AG04450 (cell line): ENCODE measurements around the gene SEZ6L. TPM values are rescaled to one million over a fixed set of nuclear protein-coding genes. Genes with fewer than 3 reads are reported as not detected.

Experiments used
- CTCF ChIA-PET: fragments of 300-600, 350-600 bp; formaldehyde crosslinking; extraction: SDS; loops from one replicate; lab custom pipeline; 2022; ENCODE audit warnings: antibody characterized with exemption, inconsistent platforms; lab: Charles Lee
- POLR2A ChIA-PET: fragments of 350-600 bp; formaldehyde crosslinking; extraction: SDS; loops from one replicate; lab custom pipeline; 2021; ENCODE audit warnings: antibody characterized with exemption, inconsistent platforms; lab: Yijun Ruan, JAX
- DNase-seq: peaks from one replicate; pipeline ENCODE4 v3.0.0-alpha.2; 2011; ENCODE audit warnings: low read depth, low spot score
- H3K27ac ChIP-seq: one replicate; pipeline ENCODE4 v1.5.1; 2012; ENCODE audit warnings: low read depth, low read length, control low read depth
- H3K27me3 ChIP-seq: one replicate; pipeline ENCODE4 v1.6.0; 2012; ENCODE audit warnings: low read length; ENCODE audit not compliant: control insufficient read depth, insufficient read depth
- H3K4me3 ChIP-seq: 2 replicates; pipeline ENCODE4 v1.5.1; 2011; ENCODE audit warnings: mild to moderate bottlenecking, low read depth, low read length, control low read depth
- H3K9me3 ChIP-seq: 2 replicates; pipeline ENCODE4 v1.5.1; 2012; ENCODE audit warnings: low read length; ENCODE audit not compliant: control insufficient read depth, insufficient read depth
- CTCF ChIP-seq: IDR thresholded peaks from 2 replicates; pipeline ENCODE4 v1.5.1; 2011; ENCODE audit warnings: low read depth, low read length, control low read depth, inconsistent platforms
- polyA plus RNA-seq: library from polyadenylated mRNA; depleted of rRNA; stranded (reverse); fragments of >200 nt; gene quantifications from 2 replicates; pipeline ENCODE4 v1.2.3, GENCODE V29; 2011

The SEZ6L gene
- polyA plus RNA-seq, 1 experiment, result not detected

- peaks cover 6% of the 10 kb centered on the region for H3K27me3 ChIP-seq
- no peak for TF ChIP-seq CTCF
- H3K9me3 ChIP-seq, result no peaks in the 10 kb centered on the region
- DNase-seq, result peak; percentile 18
- POLR2A ChIA-PET, result no interaction called here
- CTCF ChIA-PET, result interaction anchor here (2.4 to 2.9 kb wide), 2 partner anchors 8 to 9 kb away, joined by 8 to 12 read pairs; no protein-coding TSS in a partner anchor
- H3K4me3 ChIP-seq, result no peak overlapping the region
- no peak overlapping the region for H3K27ac ChIP-seq
Measured at GRCh38 chr22:26322179-26322905, 153.1 kb downstream of the SEZ6L start.

GRCh38 chr22:26323013-26323412 is 153.8 kb downstream of the SEZ6L start:
- Histone ChIP-seq H3K27ac (no peak overlapping the region), H3K4me3 (no peak overlapping the region), H3K9me3 (no peaks in the 10 kb centered on the region), H3K27me3 (peaks cover 6% of the 10 kb centered on the region)
- no peak for DNase-seq
- CTCF ChIA-PET, result interaction anchor here (0.5 to 2.9 kb wide), 3 partner anchors 7 to 134 kb away, joined by 6 to 12 read pairs (median 8); no protein-coding TSS in a partner anchor
- TF ChIP-seq CTCF, result no peak
- POLR2A ChIA-PET, result no interaction called here

- TF ChIP-seq CTCF, result no peak
- CTCF ChIA-PET, result interaction anchor here (1.5 kb wide), 1 partner anchor 42 kb away, joined by 3 read pairs; no protein-coding TSS in a partner anchor
- POLR2A ChIA-PET, result interaction anchor here (0.6 kb wide), 1 partner anchor 63 kb away, joined by 3 read pairs; no protein-coding TSS in a partner anchor
- DNase-seq, result no peak
- Histone ChIP-seq H3K4me3 (no peak overlapping the region), H3K9me3 (no peaks in the 10 kb centered on the region), H3K27ac (no peak overlapping the region), H3K27me3 (peaks cover 6% of the 10 kb centered on the region)
Measured at GRCh38 chr22:26324150-26324549, 154.9 kb downstream of the SEZ6L start.

GRCh38 chr22:26325641-26326040 is 156.4 kb downstream of the SEZ6L start:
- no peaks in the 10 kb centered on the region for H3K9me3 ChIP-seq
- peaks cover 6% of the 10 kb centered on the region for H3K27me3 ChIP-seq
- DNase-seq, result no peak
- no peak overlapping the region for H3K27ac ChIP-seq
- ChIA-PET CTCF (interaction anchor here (1.5 kb wide), 1 partner anchor 41 kb away, joined by 3 read pairs; no protein-coding TSS in a partner anchor), POLR2A (no interaction called here)
- H3K4me3 ChIP-seq, result no peak overlapping the region
- no peak for TF ChIP-seq CTCF

GRCh38 chr22:26326803-26327202 is 157.5 kb downstream of the SEZ6L start:
- POLR2A ChIA-PET, result no interaction called here
- H3K4me3 ChIP-seq, result no peak overlapping the region
- H3K27me3 ChIP-seq, result peaks cover 6% of the 10 kb centered on the region
- TF ChIP-seq CTCF, result no peak
- H3K9me3 ChIP-seq, result no peaks in the 10 kb centered on the region
- DNase-seq, result no peak
- CTCF ChIA-PET, result no interaction called here
- no peak overlapping the region for H3K27ac ChIP-seq
